H9 (cell line): ENCODE data around the gene TRANK1. TPM values are rescaled to one million over a fixed set of nuclear protein-coding genes. Genes with fewer than 3 reads are reported as not detected.

Source experiments
- DNase-seq: peaks from one replicate; pipeline ENCODE4 v3.0.0-alpha.2; 2017
- H2AFZ ChIP-seq: one replicate; pipeline ENCODE4 v1.6.1; 2013; ENCODE audit warnings: mild to moderate bottlenecking, low read length, control low read depth, moderate library complexity
- H2AK5ac ChIP-seq: 2 replicates; pipeline ENCODE4 v1.6.1; 2013; ENCODE audit warnings: low read length, control low read depth, mixed read lengths; ENCODE audit not compliant: insufficient read length
- H2BK120ac ChIP-seq: one replicate; pipeline ENCODE4 v1.6.1; 2013; ENCODE audit warnings: low read depth, mild to moderate bottlenecking, low read length, control low read depth, inconsistent platforms; ENCODE audit not compliant: poor library complexity, severe bottlenecking
- H2BK12ac ChIP-seq: 2 replicates; pipeline ENCODE4 v1.6.1; 2013; ENCODE audit warnings: low read length, control low read depth, mixed read lengths, low read depth; ENCODE audit not compliant: insufficient read length
- H2BK15ac ChIP-seq: 2 replicates; pipeline ENCODE4 v1.6.1; 2013; ENCODE audit warnings: low read depth, low read length, control low read depth
- H2BK20ac ChIP-seq: one replicate; pipeline ENCODE4 v1.6.1; 2013; ENCODE audit warnings: low read depth, mild to moderate bottlenecking, low read length, control low read depth, inconsistent platforms; ENCODE audit not compliant: poor library complexity, severe bottlenecking
- H2BK5ac ChIP-seq: 2 replicates; pipeline ENCODE4 v1.6.1; 2013; ENCODE audit warnings: low read length, control low read depth, mixed read lengths; ENCODE audit not compliant: insufficient read length
- H3K14ac ChIP-seq: 2 replicates; pipeline ENCODE4 v1.6.1; 2013; ENCODE audit warnings: low read length, control low read depth; ENCODE audit not compliant: insufficient read depth
- H3K18ac ChIP-seq: 2 replicates; pipeline ENCODE4 v1.6.1; 2013; ENCODE audit warnings: low read depth, mild to moderate bottlenecking, mixed read lengths, low read length, control low read depth; ENCODE audit not compliant: insufficient read length
- H3K23ac ChIP-seq: 2 replicates; pipeline ENCODE4 v1.6.1; 2013; ENCODE audit warnings: low read length, control low read depth, mixed read lengths, low read depth; ENCODE audit not compliant: insufficient read length
- H3K23me2 ChIP-seq: 2 replicates; pipeline ENCODE4 v1.6.1; 2013; ENCODE audit warnings: low read depth, mild to moderate bottlenecking, mixed read lengths, low read length, control low read depth; ENCODE audit not compliant: insufficient read length, poor library complexity, severe bottlenecking
- H3K27ac ChIP-seq: 2 replicates; pipeline ENCODE4 v1.5.1; 2013; ENCODE audit warnings: low read length, control low read depth, mixed read lengths, low read depth; ENCODE audit not compliant: insufficient read length
- H3K27me3 ChIP-seq: 2 replicates; pipeline ENCODE4 v1.6.1; 2013; ENCODE audit warnings: low read length, control low read depth, inconsistent platforms; ENCODE audit not compliant: insufficient read depth
- H3K4ac ChIP-seq: 2 replicates; pipeline ENCODE4 v1.6.1; 2013; ENCODE audit warnings: low read depth, mild to moderate bottlenecking, control low read depth, inconsistent platforms, low read length, moderate library complexity
- H3K4me1 ChIP-seq: 2 replicates; pipeline ENCODE4 v1.6.1; 2013; ENCODE audit warnings: low read length, control low read depth, inconsistent platforms; ENCODE audit not compliant: insufficient read depth
- H3K4me2 ChIP-seq: 2 replicates; pipeline ENCODE4 v1.6.1; 2013; ENCODE audit warnings: low read length, control low read depth, mixed read lengths; ENCODE audit not compliant: insufficient read length, insufficient read depth
- H3K56ac ChIP-seq: 2 replicates; pipeline ENCODE4 v1.6.1; 2013; ENCODE audit warnings: low read depth, mild to moderate bottlenecking, mixed read lengths, low read length, control low read depth; ENCODE audit not compliant: insufficient read length
- H3K79me1 ChIP-seq: 2 replicates; pipeline ENCODE4 v1.6.1; 2013; ENCODE audit warnings: low read depth, mild to moderate bottlenecking, moderate library complexity, low read length, control low read depth, inconsistent platforms; ENCODE audit not compliant: insufficient read depth, poor library complexity, severe bottlenecking
- H3K79me2 ChIP-seq: 2 replicates; pipeline ENCODE4 v1.6.1; 2013; ENCODE audit warnings: low read length, control low read depth, inconsistent platforms; ENCODE audit not compliant: insufficient read depth
- H3K9ac ChIP-seq: 2 replicates; pipeline ENCODE4 v1.6.1; 2013; ENCODE audit warnings: low read length, control low read depth, mixed read lengths; ENCODE audit not compliant: insufficient read length; ENCODE audit errors: extremely low read depth
- H3K9me3 ChIP-seq: one replicate; pipeline ENCODE4 v1.6.1; 2013; ENCODE audit warnings: low read depth, low read length, inconsistent platforms; ENCODE audit not compliant: control insufficient read depth
- H3T11ph ChIP-seq: one replicate; pipeline ENCODE4 v1.6.1; 2013; ENCODE audit warnings: mild to moderate bottlenecking, low read length, control low read depth, inconsistent platforms
- H4K20me1 ChIP-seq: one replicate; pipeline ENCODE4 v1.6.1; 2013; ENCODE audit not compliant: control insufficient read depth, insufficient read length, insufficient read depth
- H4K5ac ChIP-seq: 2 replicates; pipeline ENCODE4 v1.6.1; 2013; ENCODE audit warnings: low read depth, mild to moderate bottlenecking, mixed read lengths, low read length, control low read depth; ENCODE audit not compliant: insufficient read length
- H4K8ac ChIP-seq: replicated peaks from 2 replicates; pipeline ENCODE4 v1.6.1; 2013; ENCODE audit warnings: low read length, control low read depth, mixed read lengths, low read depth; ENCODE audit not compliant: insufficient read length
- H4K91ac ChIP-seq: 2 replicates; pipeline ENCODE4 v1.6.1; 2013; ENCODE audit warnings: low read depth, mild to moderate bottlenecking, moderate library complexity, mixed read lengths, low read length, control low read depth; ENCODE audit not compliant: insufficient read length
- H3K27ac Mint-ChIP-seq, 3 experiments: 2 replicates in 2 of 3; 3 replicates in 1 of 3; pipeline ENCODE4 v1.8.0; 2020 to 2021; ENCODE audit warnings: mixed read lengths in 3 of 3, mild to moderate bottlenecking in 1 of 3, moderate library complexity in 1 of 3
- H3K27me3 Mint-ChIP-seq: 2 replicates; pipeline ENCODE4 v1.8.0; 2021; ENCODE audit warnings: low read depth, mild to moderate bottlenecking, moderate library complexity, mixed read lengths
- H3K36me3 Mint-ChIP-seq, 3 experiments: 2 replicates in 2 of 3; 3 replicates in 1 of 3; pipeline ENCODE4 v1.8.0; 2020 to 2021; ENCODE audit warnings: low read depth in 3 of 3, mixed read lengths in 3 of 3; ENCODE audit not compliant: insufficient read depth in 1 of 3
- H3K4me1 Mint-ChIP-seq, 2 experiments: 2 replicates each; pipeline ENCODE4 v1.8.0; 2020; ENCODE audit warnings: mixed read lengths in 2 of 2
- H3K4me3 Mint-ChIP-seq, 2 experiments: 2 replicates in 1 of 2; 3 replicates in 1 of 2; pipeline ENCODE4 v1.8.0; 2020 to 2021; ENCODE audit warnings: mild to moderate bottlenecking in 2 of 2, mixed read lengths in 2 of 2, moderate library complexity in 1 of 2
- H3K9me3 Mint-ChIP-seq, 2 experiments: 2 replicates in 1 of 2; 3 replicates in 1 of 2; pipeline ENCODE4 v1.8.0; 2020; ENCODE audit warnings: mild to moderate bottlenecking in 2 of 2, mixed read lengths in 2 of 2, moderate library complexity in 1 of 2
- CTCF ChIP-seq: fragments of 200-600 bp; sonication (generic); conservative IDR thresholded peaks from 3 replicates; pipeline ENCODE4 v1.8.0; 2021; ENCODE audit warnings: antibody characterized with exemption, mild to moderate bottlenecking
- WGBS: extraction: QIAGEN DNeasy Blood & Tissue Kit; methylation state at CpG from one replicate; pipeline ENCODE4 v1.1.7; 2013; ENCODE audit warnings: missing lambda C conversion rate, low lambda C conversion rate, mixed read lengths; ENCODE audit not compliant: insufficient read length; ENCODE audit errors: extremely low coverage; 5-methylcytosine and 5-hydroxymethylcytosine counted together
- total RNA-seq: library from RNA; stranded (reverse); gene quantifications from 2 replicates; pipeline ENCODE4 v1.2.1, GENCODE V29; 2021

The TRANK1 gene
- total RNA-seq, 1 experiment from 2014 or later: 5.9 TPM

GRCh38 chr3:36920884-36921567 is 23.8 kb downstream of the TRANK1 start:
- no peak overlapping the region for H3K4me3 Mint-ChIP-seq
- DNase-seq: no peak
- H3K23me2 ChIP-seq: no peaks in the 10 kb centered on the region
- no peaks in the 10 kb centered on the region for H3K79me1 ChIP-seq
- no peak overlapping the region for H4K8ac ChIP-seq
- no peak overlapping the region for H4K5ac ChIP-seq
- no peak overlapping the region for H3K4me2 ChIP-seq
- WGBS: no CpG with 5 or more reads among the region's 7 CpGs
- no peaks in the 10 kb centered on the region for H3K4me1 ChIP-seq
- H3K27ac Mint-ChIP-seq: 0 out of 7 replicates have a peak overlapping the region, but pooled peaks of 1 of the 3 experiments have one; percentile 36
- no peaks in the 10 kb centered on the region for H3K9me3 ChIP-seq
- H3T11ph ChIP-seq: no peak overlapping the region
- no peak overlapping the region for H2AFZ ChIP-seq
- TF ChIP-seq CTCF: no peak
- no peaks in the 10 kb centered on the region for H4K20me1 ChIP-seq
- no peaks in the 10 kb centered on the region for H3K27me3 ChIP-seq
- no peak overlapping the region for H3K9ac ChIP-seq
- no peak overlapping the region for H3K23ac ChIP-seq
- no peak overlapping the region for H3K18ac ChIP-seq
- H3K79me2 ChIP-seq: no peaks in the 10 kb centered on the region
- H3K56ac ChIP-seq: no peak overlapping the region
- H2BK20ac ChIP-seq: no peak overlapping the region
- no peak overlapping the region for H2BK15ac ChIP-seq
- H2AK5ac ChIP-seq: no peak overlapping the region
- no peak overlapping the region for H2BK12ac ChIP-seq
- no peaks in the 10 kb centered on the region for H3K27me3 Mint-ChIP-seq
- H3K9me3 Mint-ChIP-seq: peaks cover 8 to 14% of the 10 kb centered on the region in 2 experiments; a peak in 4 of 5 replicates
- H3K27ac ChIP-seq: no peak overlapping the region
- no peak overlapping the region for H2BK120ac ChIP-seq
- no peak overlapping the region for H3K4ac ChIP-seq
- peaks cover 6 to 16% (median 6%) of the 10 kb centered on the region in 3 experiments; a peak in 5 of 7 replicates for H3K36me3 Mint-ChIP-seq
- peaks cover 11 to 22% of the 10 kb centered on the region in 2 experiments for H3K4me1 Mint-ChIP-seq
- H4K91ac ChIP-seq: no peak overlapping the region
- H2BK5ac ChIP-seq: no peak overlapping the region
- H3K14ac ChIP-seq: no peak overlapping the region
